Caco-2 (cell line): Measurements from ENCODE around the gene DOK1. TPM values are rescaled to one million over a fixed set of nuclear protein-coding genes. Genes with fewer than 3 reads are reported as not detected.

ENCODE experiments used
- BruUV-seq: library from RNA; stranded (reverse); fragments of 400-500 nt; replicated peaks from 2 replicates; lab custom pipeline; 2021; lab: Mats Ljungman, UMichigan
- CTCF ChIA-PET: fragments of 300-600 bp; sonication (Branson Sonifier 250); formaldehyde crosslinking; loops from one replicate; lab custom pipeline; 2022; ENCODE audit warnings: antibody characterized with exemption; lab: Charles Lee
- POLR2A ChIA-PET: fragments of 300-600 bp; sonication (Branson Sonifier 250); formaldehyde crosslinking; loops from one replicate; lab custom pipeline; 2022; ENCODE audit warnings: antibody characterized with exemption; lab: Charles Lee
- DNase-seq, 2 experiments: peaks; one replicate each; pipeline versions ENCODE4 v3.0.0 to v3.0.0-alpha.2; 2020 to 2022
- H3K27me3 ChIP-seq: replicated peaks from 2 replicates; pipeline ENCODE4 v1.6.0; 2011; ENCODE audit warnings: low read length; ENCODE audit not compliant: control insufficient read depth, insufficient read depth
- H3K36me3 ChIP-seq: 2 replicates; pipeline ENCODE4 v1.5.1; 2011; ENCODE audit warnings: low read length; ENCODE audit not compliant: control insufficient read depth, insufficient read depth
- H3K4me1 ChIP-seq: fragments of 250-450 bp; sonication (Bioruptor Pico); 2 replicates; pipeline ENCODE4 v1.5.1; 2020; ENCODE audit warnings: mild to moderate bottlenecking
- H3K4me3 ChIP-seq: 2 replicates; pipeline ENCODE4 v1.5.1; 2011; ENCODE audit warnings: low read depth, mild to moderate bottlenecking, control low read depth, low read length
- H3K9me3 ChIP-seq: fragments of 250-450 bp; sonication (Bioruptor Pico); 2 replicates; pipeline ENCODE4 v1.5.1; 2020; ENCODE audit warnings: mild to moderate bottlenecking, moderate library complexity
- H3K27ac Mint-ChIP-seq: one replicate; pipeline ENCODE4 v1.8.0; 2022; ENCODE audit warnings: mixed read lengths; ENCODE audit not compliant: unreplicated experiment
- H3K27me3 Mint-ChIP-seq: one replicate; pipeline ENCODE4 v1.8.0; 2022; ENCODE audit warnings: mixed read lengths; ENCODE audit not compliant: insufficient read depth, unreplicated experiment
- H3K36me3 Mint-ChIP-seq: one replicate; pipeline ENCODE4 v1.8.0; 2022; ENCODE audit warnings: mild to moderate bottlenecking, mixed read lengths; ENCODE audit not compliant: insufficient read depth, unreplicated experiment
- H3K4me1 Mint-ChIP-seq: one replicate; pipeline ENCODE4 v1.8.0; 2022; ENCODE audit warnings: low read depth, mixed read lengths; ENCODE audit not compliant: unreplicated experiment
- H3K4me3 Mint-ChIP-seq: one replicate; pipeline ENCODE4 v1.8.0; 2022; ENCODE audit warnings: mild to moderate bottlenecking, moderate library complexity, mixed read lengths; ENCODE audit not compliant: unreplicated experiment
- H3K9me3 Mint-ChIP-seq: one replicate; pipeline ENCODE4 v1.8.0; 2022; ENCODE audit warnings: mixed read lengths; ENCODE audit not compliant: unreplicated experiment
- intact Hi-C: fragments of 100-400 bp; cut with micrococcal nuclease; formaldehyde crosslinking; loops from one replicate; pipeline ENCODE4 v1.10.0; 2022; ENCODE audit not compliant: unreplicated experiment
- total RNA-seq: library from RNA; stranded (reverse); gene quantifications from 2 replicates; pipeline ENCODE4 v1.2.3, GENCODE V29; 2022
- TF ChIP-seq, protein P1 (sequence below), 2 experiments: fragments of 200-600 bp in 1 of 2; IDR thresholded peaks; 1 replicate in 1 of 2; 2 replicates in 1 of 2; pipeline versions ENCODE4 v1.5.1 to v1.8.0; 2011 to 2022; ENCODE audit warnings: antibody characterized with exemption in 1 of 2, control low read depth in 1 of 2, inconsistent platforms in 1 of 2, low read depth in 1 of 2, low read length in 1 of 2, mild to moderate bottlenecking in 1 of 2, moderate library complexity in 1 of 2; ENCODE audit not compliant: insufficient read depth in 1 of 2, severe bottlenecking in 1 of 2, unreplicated experiment in 1 of 2

The DOK1 gene
- total RNA-seq, 1 experiment from 2014 or later, result 5.1 TPM

- Mint-ChIP-seq H3K4me3 (no peak overlapping the region), H3K27ac (no peak overlapping the region), H3K36me3 (no peaks in the 10 kb centered on the region), H3K27me3 (peaks cover 21% of the 10 kb centered on the region), H3K9me3 (no peaks in the 10 kb centered on the region), H3K4me1 (no peaks in the 10 kb centered on the region)
- Histone ChIP-seq H3K36me3 (no peaks in the 10 kb centered on the region), H3K4me3 (no peak overlapping the region), H3K4me1 (no peaks in the 10 kb centered on the region), H3K27me3 (no peaks in the 10 kb centered on the region), H3K9me3 (no peaks in the 10 kb centered on the region)
- DNase-seq, result no peak
- ChIA-PET POLR2A (no interaction called here), CTCF (no interaction called here)
- intact Hi-C loops, result no loop called here
- TF ChIP-seq, protein P1, sequence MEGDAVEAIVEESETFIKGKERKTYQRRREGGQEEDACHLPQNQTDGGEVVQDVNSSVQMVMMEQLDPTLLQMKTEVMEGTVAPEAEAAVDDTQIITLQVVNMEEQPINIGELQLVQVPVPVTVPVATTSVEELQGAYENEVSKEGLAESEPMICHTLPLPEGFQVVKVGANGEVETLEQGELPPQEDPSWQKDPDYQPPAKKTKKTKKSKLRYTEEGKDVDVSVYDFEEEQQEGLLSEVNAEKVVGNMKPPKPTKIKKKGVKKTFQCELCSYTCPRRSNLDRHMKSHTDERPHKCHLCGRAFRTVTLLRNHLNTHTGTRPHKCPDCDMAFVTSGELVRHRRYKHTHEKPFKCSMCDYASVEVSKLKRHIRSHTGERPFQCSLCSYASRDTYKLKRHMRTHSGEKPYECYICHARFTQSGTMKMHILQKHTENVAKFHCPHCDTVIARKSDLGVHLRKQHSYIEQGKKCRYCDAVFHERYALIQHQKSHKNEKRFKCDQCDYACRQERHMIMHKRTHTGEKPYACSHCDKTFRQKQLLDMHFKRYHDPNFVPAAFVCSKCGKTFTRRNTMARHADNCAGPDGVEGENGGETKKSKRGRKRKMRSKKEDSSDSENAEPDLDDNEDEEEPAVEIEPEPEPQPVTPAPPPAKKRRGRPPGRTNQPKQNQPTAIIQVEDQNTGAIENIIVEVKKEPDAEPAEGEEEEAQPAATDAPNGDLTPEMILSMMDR (IDR thresholded peaks at IDR 0.05; ENCODE audit: insufficient read depth in 1 of 2, low read depth in 1 of 2, low read length in 1 of 2, severe bottlenecking in 1 of 2, unreplicated experiment in 1 of 2), result no peak
- no TSS peak for BruUV-seq
Observed at GRCh38 chr2:74566754-74567085, 12.2 kb downstream of the DOK1 start.

DNA sequence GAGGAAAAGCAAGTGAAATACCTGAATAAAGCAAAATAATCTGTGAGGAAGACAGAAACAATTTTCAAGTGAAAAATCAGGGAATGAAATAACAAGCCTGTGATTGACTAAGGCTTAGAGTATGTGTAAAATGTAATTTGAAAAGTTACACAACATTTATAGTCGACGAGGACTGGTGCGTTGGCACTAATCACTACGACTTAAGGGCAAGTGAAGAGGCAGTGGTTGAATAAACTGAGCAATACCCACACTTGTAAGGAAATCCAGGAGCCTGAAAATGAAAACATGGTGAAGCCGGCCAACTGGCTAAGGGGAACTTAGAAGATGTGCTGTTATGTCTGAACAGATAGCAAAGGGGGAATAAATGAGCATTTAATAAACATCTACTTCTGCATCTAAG, 13.4 kb downstream of the DOK1 start:
- no peaks in the 10 kb centered on the region for H3K4me1 Mint-ChIP-seq
- H3K27ac Mint-ChIP-seq, result no peak overlapping the region
- intact Hi-C loops, result no loop called here
- H3K36me3 ChIP-seq, result no peaks in the 10 kb centered on the region
- H3K36me3 Mint-ChIP-seq, result no peaks in the 10 kb centered on the region
- H3K4me3 ChIP-seq, result no peak overlapping the region
- no peaks in the 10 kb centered on the region for H3K9me3 ChIP-seq
- H3K9me3 Mint-ChIP-seq, result no peaks in the 10 kb centered on the region
- POLR2A ChIA-PET, result interaction anchor here (0.6 kb wide), 1 partner anchor 351 kb away, joined by 3 read pairs; no protein-coding TSS in a partner anchor
- DNase-seq, result no peak
- BruUV-seq, result no TSS peak
- TF ChIP-seq, protein P1 (IDR thresholded peaks at IDR 0.05; ENCODE audit: insufficient read depth in 1 of 2, low read depth in 1 of 2, low read length in 1 of 2, severe bottlenecking in 1 of 2, unreplicated experiment in 1 of 2), result no peak
- H3K27me3 Mint-ChIP-seq, result peaks cover 17% of the 10 kb centered on the region
- no peaks in the 10 kb centered on the region for H3K27me3 ChIP-seq
- CTCF ChIA-PET, result no interaction called here
- no peak overlapping the region for H3K4me3 Mint-ChIP-seq
- no peaks in the 10 kb centered on the region for H3K4me1 ChIP-seq

- Mint-ChIP-seq H3K27me3 (peaks cover 16% of the 10 kb centered on the region), H3K36me3 (no peaks in the 10 kb centered on the region), H3K9me3 (no peaks in the 10 kb centered on the region), H3K4me1 (no peaks in the 10 kb centered on the region), H3K27ac (no peak overlapping the region), H3K4me3 (no peak overlapping the region)
- Histone ChIP-seq H3K9me3 (no peaks in the 10 kb centered on the region), H3K36me3 (no peaks in the 10 kb centered on the region), H3K4me3 (no peak overlapping the region), H3K27me3 (no peaks in the 10 kb centered on the region), H3K4me1 (no peaks in the 10 kb centered on the region)
- POLR2A ChIA-PET, result no interaction called here
- BruUV-seq, result no TSS peak
- intact Hi-C loops, result no loop called here
- TF ChIP-seq, protein P1 (IDR thresholded peaks at IDR 0.05; ENCODE audit: insufficient read depth in 1 of 2, low read depth in 1 of 2, low read length in 1 of 2, severe bottlenecking in 1 of 2, unreplicated experiment in 1 of 2), result no peak
- CTCF ChIA-PET, result interaction anchor here (0.7 kb wide), 1 partner anchor 320 kb away, joined by 6 read pairs; no protein-coding TSS in a partner anchor
- DNase-seq, result no peak
Observed at GRCh38 chr2:74569686-74570085, 15.2 kb downstream of the DOK1 start.
